ENCODE measurements around the gene ZNF385D.

DNA sequence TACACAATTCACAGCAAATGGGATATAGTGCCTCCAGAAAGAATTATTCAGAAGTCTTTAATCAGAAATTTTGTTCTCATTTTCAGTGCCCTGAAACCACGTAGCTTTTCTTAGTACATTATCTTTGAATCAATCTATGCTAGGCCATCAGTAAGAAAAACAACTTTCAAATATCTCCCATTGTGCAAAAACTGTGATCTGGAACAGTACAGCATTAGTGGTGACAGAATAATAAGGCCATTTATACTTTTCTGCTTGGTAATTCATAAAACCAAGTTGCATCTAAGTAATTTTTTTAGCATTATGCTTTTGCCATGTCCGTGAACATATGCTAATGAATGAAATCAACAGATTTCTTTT is 35.4 kb upstream of the ZNF385D start:
- TF ChIP-seq, protein P1, sequence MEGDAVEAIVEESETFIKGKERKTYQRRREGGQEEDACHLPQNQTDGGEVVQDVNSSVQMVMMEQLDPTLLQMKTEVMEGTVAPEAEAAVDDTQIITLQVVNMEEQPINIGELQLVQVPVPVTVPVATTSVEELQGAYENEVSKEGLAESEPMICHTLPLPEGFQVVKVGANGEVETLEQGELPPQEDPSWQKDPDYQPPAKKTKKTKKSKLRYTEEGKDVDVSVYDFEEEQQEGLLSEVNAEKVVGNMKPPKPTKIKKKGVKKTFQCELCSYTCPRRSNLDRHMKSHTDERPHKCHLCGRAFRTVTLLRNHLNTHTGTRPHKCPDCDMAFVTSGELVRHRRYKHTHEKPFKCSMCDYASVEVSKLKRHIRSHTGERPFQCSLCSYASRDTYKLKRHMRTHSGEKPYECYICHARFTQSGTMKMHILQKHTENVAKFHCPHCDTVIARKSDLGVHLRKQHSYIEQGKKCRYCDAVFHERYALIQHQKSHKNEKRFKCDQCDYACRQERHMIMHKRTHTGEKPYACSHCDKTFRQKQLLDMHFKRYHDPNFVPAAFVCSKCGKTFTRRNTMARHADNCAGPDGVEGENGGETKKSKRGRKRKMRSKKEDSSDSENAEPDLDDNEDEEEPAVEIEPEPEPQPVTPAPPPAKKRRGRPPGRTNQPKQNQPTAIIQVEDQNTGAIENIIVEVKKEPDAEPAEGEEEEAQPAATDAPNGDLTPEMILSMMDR (IDR thresholded peaks at IDR 0.05): no peak
- TF ChIP-seq POLR2A (IDR thresholded peaks at IDR 0.05): no peak

Data from thyroid gland (tissue), 4 donors.